ENCODE measurements around the gene HERC4.

GRCh38 chr10:67955614-67956013 lies 119.5 kb downstream of the HERC4 start:
- TF ChIP-seq CTCF (IDR thresholded peaks at IDR 0.05; ENCODE audit: extremely low read depth in 1 of 2, insufficient read depth in 1 of 2, low read depth in 1 of 2, low read length in 2 of 2): no peak
- TF ChIP-seq POLR2AphosphoS5 (IDR thresholded peaks at IDR 0.05; ENCODE audit: insufficient read depth, low read depth, low read length): no peak
- TF ChIP-seq MYC (IDR thresholded peaks at IDR 0.05; ENCODE audit: low read depth, low read length): no peak
- TF ChIP-seq MAX (IDR thresholded peaks at IDR 0.05; ENCODE audit: insufficient read depth, insufficient read length): no peak
- TF ChIP-seq POLR2A (IDR thresholded peaks at IDR 0.05; ENCODE audit: low read depth, low read length): no peak

Measured in endothelial cell of umbilical vein (primary cell).